ENCODE results near the gene RPS8.
A peak's percentile ranks its signal among the peaks of the same experiment; 100 is the strongest.
"Not testable (repeated sequence)": the region's sequence is repeated elsewhere in the genome, so short reads cannot be mapped to it uniquely, and the experiment has no call there.

The RPS8 gene

DNA sequence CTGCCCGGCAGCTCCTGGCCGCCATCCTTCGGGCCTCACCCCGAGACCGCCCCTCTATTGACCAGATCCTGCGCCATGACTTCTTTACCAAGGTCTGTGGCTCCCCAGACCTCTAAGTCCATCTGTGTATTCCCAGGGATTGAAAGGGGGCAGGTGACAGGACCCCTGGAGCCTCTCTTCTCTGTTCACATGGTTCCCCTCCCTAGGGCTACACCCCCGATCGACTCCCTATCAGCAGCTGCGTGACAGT is 27.6 kb downstream of the RPS8 start:
- no peak for DNase-seq (ENCODE audit: low read depth in 2 of 2)

DNA sequence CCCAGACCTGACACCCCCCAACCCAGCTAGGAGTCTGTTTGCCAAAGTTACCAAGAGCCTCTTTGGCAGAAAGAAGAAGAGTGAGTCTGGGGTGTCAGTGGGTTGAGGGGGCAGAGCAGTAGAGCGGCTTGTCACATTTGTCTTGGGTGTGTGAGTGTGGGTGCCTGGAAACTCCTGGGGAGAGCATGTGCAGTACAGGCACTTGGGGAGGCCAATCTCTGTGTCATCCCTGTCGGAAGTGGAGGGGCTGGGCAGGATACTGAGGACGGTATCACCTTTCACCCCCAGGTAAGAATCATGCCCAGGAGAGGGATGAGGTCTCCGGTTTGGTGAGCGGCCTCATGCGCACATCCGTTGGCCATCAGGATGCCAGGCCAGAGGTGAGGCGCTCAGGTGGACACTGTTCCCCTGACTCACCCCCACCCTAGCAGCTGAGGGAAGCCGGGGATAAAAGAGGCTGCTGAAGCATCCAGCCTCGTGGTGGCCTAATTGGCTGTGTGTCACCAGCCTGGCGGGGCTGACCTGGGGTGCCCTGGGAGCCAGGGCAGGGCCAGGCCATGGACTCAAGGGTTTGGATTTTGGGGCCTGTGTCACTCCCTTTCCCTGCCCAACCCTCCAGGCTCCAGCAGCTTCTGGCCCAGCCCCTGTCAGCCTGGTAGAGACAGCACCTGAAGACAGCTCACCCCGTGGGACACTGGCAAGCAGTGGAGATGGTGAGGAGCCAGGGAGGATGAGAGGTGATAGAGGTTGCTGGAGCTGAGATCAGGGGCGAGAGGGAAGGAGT is 28.2 kb downstream of the RPS8 start:
- no peak for DNase-seq (ENCODE audit: low read depth in 2 of 2)

DNA sequence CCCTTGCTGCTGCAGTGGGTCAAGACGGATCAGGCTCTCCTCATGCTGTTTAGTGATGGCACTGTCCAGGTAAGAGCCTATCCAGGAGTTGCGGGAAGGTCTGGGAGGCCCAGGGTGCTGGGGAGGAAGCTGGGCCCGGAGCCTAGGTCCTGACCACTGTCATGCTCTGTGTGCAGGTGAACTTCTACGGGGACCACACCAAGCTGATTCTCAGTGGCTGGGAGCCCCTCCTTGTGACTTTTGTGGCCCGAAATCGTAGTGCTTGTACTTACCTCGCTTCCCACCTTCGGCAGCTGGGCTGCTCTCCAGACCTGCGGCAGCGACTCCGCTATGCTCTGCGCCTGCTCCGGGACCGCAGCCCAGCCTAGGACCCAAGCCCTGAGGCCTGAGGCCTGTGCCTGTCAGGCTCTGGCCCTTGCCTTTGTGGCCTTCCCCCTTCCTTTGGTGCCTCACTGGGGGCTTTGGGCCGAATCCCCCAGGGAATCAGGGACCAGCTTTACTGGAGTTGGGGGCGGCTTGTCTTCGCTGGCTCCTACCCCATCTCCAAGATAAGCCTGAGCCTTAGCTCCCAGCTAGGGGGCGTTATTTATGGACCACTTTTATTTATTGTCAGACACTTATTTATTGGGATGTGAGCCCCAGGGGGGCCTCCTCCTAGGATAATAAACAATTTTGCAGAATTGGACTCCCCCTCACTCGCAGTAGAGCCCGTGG is 30.1 kb downstream of the RPS8 start:
- no peak for DNase-seq (ENCODE audit: low read depth in 2 of 2)

DNA sequence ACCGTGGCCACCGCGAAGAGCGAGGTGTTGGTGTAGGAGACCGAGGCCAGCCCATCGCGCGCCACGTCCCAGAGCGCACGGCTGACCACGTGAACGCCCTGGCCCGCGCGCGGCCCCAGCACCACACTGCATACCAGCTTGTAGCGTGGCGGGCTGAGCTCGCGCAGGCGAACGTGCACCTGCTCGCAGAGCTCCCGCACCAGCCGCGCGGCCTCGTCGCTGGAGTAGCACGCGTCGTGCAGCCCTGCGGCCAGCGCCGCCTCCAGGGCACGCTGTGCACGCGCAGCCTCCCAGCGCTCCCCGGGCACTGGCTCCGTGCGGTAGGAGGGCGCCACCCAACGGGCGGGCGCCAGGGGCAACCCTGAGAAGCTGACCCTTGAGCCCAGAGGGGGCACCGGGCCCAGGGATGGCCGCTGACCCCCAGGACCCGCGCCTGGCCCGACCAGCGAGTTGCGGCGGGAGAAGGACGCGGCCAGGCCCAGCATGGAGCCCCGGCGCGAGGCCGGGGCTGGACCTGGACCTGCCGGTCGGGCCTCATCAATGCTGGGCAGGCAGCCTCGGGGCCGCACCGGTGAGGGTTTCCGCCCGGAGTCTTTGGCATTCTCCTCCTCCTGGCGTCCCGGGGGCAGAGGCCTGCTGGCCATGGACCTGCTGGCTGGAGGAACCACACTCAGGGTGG is 30.8 kb downstream of the RPS8 start:
- DNase-seq (ENCODE audit: low read depth in 2 of 2), result no peak

DNA sequence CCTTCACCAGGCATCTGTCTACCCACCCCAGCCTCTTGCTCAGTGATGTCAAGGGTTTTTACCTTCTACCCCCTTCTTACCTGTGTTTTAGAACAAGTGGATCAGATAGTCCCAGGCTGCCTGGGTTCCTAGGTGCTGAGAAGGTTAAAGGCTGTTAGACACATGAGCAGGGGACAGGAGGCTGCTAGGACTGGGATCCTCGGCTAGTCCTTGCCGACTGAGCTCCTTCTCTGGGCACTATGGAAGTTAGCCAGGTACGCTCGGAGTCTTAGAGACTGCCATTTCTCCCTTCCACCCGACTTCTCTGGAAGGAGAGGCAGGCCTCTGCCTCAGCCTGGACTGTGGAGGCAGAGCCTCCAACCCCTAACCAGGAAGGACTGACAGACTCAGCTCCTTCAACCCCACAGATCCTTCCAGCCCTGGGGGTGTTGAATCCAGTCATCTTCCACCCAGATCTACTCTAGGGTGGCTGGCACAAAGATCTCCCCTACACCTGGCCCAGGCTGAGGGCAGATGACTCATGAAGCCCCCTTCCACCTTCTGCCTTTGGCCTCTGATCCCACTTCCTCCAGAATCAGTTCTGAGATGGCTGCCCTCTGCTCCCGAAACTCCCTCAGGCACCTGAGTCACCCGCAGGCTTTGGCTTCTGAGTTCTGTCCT is 31.5 kb downstream of the RPS8 start, which contains the start of gene DYNLT4:
Gene DYNLT4, minus strand, starts transcription at position 648 of the 660 bp plus-strand sequence. CDS start 683 bp downstream, outside the sequence.
- no peak for DNase-seq (ENCODE audit: low read depth in 2 of 2)

DNA sequence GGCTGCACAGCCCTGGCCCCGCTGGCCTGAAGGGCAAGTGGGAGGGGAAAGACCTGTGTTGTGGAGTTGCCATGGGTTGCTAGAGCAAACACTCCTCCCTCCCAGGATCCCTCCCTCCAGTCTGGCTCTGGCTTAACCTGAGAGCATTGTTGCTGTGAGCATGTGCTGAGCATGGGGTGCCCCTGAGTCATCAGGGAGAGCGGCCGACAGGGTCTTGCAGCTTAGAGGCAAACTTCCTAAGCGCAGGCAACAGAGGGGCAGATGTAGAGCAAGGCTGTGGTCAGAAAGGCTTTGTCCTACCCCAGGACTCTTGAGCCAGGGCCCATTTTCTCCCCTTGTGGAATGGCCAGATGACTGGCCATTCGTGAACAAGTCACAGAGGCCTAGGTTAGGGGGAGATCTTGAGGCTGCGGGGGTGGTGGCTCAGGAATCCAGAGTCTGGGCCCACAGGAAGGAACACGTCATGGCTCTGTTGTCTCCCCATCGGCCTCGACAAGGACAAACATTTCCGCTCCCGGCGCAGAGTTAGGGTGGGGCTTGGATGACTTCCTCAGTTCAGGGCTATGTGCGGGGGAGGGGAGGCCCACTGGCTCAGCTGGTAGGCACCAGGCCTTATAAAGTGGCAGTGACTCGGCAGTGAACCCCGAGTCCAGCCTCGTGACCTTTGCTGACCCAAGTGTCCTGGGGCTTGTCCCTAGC is 32.2 kb downstream of the RPS8 start:
- DNase-seq (ENCODE audit: low read depth in 2 of 2), result peak; percentile 82 to 86

DNA sequence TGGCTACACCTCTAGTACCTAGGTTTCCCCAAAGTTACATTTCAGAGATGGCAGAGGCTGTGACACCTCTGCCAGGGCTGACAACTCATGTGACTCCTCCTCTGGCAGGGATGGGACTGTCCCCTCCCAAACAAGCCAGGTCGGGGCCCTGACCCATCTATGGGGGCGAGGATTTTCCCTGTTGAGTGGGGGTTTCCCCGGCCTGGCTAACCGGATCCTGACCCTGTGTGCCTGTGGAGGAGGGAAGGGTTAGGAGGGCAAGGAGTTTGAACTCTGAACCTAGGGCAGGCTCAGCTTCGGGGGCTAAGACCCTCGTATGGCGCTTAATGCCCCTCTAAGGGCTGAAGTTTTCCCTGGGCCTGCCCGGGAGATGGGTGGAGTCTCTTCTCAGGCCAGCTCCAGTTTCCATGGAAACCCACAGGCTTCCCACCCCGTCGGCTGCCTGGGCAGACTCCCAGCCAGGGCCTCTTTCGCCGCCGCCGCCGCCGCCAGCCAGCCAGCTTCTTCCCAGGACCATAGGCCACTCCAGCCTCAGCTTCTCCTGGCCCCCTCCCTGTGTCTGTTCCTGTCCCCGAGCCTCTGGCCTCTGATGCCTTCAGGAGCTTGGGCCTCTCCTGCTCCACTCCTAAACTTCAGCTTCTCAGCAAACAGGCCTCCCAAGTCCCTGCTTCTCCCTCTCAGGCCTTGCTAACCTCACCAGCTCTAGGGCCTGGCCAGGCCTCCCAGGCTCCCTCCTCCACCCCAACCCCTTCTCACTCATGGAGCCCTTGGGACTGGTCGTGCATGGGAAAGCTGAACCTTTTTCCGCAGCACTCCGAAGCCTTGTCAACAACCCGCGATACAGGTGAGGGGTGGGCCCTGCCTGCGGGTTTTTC is 33.0 kb downstream of the RPS8 start, which contains the start of gene BTBD19:
Gene BTBD19, plus strand, starts transcription at position 461 of the 875 bp plus-strand sequence. Its CDS starts 298 bp downstream, at position 759.
- peak; percentile 66 to 68 for DNase-seq (ENCODE audit: low read depth in 2 of 2)

DNA sequence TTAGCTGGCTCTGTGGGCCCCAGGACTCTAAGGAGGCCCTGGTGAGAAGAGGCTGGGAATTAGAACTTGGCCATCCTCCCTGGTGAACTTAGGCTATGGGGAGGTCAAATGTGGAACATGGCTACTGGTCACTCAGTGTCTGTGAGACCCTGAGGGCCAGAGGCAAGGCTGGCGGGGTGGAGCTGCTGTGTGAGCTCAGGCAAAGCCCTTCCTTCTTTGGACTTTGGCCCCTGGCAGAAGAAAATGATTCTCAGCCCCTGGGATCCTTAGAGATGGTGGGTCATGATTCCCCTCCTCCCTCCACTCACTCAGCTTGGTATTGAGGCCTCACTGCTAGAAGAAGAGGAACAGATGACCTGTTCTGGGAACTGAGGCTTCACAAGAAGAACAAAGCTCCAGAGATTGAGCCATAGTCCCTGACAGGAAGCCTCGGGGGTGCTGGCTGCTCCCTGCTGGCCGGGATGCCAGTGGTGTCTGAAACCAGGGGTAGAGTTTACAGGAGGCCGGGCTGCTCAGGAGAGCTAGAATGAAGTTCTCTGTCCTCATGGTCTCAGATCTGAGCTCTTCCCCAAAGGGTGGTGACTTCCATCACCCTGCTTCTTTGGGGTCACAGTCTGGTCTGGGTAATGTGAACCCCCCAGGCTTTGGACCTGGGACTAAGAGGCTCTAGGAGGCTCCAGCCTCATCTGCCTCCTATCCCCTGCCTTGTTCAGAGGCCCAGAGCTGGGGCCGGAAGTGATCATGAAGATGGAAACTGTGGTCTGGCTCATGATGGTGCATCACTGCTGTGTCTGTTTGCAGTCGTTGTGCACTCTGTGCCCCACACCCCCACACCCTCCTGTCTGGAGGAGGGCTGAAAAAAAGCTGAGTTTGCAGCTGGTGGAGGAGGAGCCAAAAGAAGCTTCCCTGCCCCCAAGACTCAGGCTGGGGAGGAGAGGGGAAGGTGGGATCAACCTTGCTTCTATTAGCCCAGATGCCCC is 33.9 kb downstream of the RPS8 start:
- DNase-seq (ENCODE audit: low read depth in 2 of 2), result peak; percentile 72 to 84

DNA sequence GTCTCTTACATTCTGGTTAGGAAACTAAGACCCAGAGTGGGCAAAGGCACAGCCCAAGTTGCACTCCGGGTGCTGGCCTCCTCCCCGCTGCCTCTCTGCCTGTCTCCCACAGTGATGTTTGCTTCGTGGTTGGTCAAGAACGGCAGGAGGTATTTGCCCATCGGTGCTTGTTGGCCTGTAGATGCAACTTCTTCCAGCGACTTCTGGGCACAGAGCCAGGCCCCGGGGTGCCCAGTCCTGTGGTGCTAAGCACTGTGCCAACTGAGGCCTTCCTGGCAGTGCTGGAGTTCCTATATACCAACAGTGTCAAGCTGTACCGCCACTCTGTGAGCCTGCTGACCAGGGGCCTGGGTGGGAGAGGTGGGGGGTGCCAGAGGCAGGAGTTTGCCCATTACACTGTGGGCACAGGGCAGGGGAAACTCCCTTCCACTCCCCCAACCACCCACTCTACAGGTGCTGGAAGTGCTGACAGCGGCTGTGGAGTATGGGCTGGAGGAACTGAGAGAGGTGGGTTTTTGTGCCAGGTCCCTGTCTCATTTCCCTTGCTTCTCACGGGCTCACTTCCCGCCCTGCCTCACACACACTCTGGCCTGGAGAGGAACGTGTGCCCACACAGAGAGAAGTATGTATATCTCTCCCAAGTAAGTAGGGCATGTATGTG is 34.9 kb downstream of the RPS8 start:
- no peak for DNase-seq (ENCODE audit: low read depth in 2 of 2)

DNA sequence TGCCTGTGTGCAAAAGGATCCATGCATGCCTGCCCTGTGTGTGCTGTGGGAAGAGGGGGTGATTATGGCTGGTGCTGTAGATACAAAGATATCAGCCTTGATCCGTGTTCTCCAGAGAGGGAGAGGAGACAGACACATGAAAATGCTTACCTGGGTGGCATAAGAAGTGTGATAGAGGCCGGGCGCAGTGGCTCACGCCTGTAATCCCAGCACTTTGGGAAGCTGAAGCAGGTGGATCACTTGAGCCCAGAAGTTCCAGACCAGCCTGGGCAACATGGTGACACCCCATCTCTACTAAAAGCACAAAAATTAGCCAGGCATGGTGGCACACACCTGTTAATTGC is 35.4 kb downstream of the RPS8 start:
- not testable (repeated sequence) for DNase-seq (ENCODE audit: low read depth in 2 of 2)

DNA sequence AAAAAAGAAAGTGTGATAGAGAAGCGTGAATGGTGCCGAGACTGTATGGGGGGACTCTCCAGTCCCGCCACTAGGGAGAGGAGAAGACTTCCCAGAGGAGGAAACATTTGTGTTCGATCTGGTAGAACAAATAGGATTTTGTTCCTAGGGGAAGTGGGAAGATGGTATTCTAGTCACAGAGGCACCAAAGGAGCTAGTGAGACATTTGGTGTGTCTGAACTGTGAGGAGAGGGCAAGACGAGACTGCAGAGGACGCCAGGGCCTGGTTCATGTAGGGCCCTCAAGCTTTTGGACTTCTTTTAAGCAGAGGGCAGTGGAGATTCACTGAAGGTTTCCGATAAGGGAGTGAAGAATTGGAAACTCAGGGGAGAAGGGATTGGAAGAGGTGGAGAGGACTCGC is 35.9 kb downstream of the RPS8 start:
- DNase-seq (ENCODE audit: low read depth in 2 of 2), result no peak

DNA sequence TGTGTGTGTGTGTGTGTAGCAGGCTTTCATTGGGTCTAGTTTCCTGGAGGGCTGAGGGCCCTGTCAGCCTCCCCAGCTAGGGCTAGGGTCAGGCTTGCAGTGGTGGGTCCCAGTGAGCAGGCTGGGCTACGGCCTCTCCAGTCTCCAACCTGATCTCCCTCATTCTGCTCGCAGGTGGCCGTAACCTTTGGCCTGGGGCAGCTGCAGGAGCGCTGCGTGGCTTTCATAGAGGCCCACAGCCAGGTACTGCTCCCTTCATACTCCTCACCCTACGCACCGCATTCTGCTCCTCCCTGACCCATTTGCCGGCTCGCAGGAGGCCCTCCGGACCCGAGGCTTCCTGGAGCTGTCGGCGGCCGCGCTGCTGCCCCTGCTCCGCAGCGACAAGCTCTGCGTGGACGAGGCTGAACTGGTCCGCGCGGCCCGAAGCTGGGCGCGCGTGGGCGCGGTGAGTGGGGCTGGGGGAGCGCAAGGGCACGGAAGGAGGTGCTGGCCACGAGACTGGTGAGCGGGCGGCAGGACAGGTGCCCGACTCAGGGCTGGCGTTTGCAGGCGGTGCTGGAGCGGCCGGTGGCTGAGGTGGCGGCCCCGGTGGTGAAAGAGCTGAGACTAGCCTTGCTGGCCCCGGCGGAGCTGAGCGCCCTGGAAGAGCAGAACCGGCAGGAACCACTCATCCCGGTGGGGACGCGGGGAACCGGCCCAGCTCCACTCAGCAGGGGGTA is 37.6 kb downstream of the RPS8 start:
- no peak for DNase-seq (ENCODE audit: low read depth in 2 of 2)

DNA sequence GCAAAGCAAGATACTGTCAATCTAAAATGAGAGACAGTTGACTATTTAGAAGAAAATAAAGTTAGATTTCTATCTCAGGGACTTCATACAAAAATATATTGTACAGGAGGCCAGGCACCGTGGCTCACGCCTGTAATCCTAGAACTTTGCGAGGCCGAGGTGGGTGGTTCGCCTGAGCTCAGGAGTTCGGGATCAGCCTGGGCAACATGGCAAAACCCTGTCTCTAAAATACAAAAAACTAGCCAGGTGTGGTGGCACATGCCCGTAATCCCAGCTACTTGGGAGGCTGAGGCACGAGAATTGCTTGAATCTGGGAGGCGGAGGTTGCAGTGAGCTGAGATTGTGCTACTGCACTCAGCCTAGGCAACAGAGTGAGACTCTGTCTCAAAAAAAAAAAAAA is 40.6 kb downstream of the RPS8 start:
- DNase-seq (ENCODE audit: low read depth in 2 of 2), result not testable (repeated sequence)

DNA sequence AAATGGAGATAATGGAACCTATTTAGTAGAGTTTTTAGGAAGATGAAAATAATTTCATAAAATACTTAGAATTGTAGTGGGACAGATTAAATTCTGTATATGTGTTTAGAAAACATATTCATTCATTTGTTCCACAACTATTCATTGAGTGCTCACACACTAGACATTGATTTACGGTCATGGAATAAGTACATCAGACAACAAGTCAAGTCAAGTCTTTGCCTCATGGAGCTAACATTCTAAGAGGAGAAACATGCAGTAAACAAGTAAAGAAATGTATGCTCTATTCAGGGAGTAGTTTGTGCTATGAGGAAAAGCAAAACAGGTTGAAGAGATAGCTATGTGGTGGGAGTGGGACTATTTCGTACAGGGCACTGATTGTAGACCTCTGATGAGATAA is 42.0 kb downstream of the RPS8 start:
- DNase-seq (ENCODE audit: low read depth in 2 of 2), result no peak

DNA sequence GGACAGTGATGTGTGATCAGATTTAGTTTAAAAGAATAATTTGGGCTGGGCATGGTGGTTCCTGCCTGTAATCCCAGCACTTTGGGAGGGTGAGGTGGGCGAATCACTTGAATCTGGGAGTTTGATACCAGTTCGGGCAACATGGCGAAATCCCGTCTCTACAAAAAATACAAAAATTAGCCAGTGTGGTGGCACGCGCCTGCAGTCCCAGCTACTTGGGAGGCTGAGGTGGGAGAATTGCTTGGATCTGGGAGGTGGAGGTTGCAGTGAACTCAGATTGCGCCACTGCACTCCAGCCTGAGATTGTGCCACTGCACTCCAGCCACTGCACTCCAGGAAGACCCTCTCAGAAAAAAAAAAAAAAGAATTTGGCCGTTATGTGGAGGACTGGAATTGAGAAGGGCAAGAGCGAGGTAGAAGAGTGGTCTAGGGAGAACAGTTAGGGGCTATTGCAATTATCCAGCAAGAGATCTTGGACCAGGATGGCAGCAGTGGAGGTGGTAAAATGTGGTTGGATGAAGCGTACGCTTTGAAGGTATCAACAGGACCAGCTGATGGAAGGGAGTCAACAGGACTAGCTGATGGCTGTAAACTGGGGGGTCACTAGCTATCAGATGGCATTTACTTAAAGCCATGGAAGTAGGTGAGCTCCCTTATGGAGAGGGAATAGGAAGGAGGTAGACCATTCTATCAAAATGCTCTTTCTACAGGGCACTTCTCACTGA is 42.6 kb downstream of the RPS8 start:
- no peak for DNase-seq (ENCODE audit: low read depth in 2 of 2)

DNA sequence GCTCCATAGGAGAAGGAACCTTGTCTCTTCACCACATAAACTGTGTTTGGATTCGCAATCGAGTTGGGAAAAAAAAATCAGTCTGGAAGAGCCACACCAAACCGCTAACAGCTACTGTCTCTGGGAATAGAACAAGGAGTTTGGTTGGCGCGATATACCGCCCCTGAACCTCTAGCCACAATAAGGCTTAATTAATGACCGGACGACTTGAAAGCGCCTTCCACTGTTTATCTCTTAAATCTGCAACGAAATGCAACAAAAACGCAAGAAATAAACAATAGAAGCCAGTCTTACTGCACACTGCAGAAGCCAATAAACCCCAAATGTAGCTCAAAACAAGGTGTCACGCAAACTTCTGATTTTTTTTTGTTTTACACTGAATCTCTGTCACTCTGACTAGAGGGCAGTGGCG is 43.9 kb downstream of the RPS8 start:
- no peak for DNase-seq (ENCODE audit: low read depth in 2 of 2)

DNA sequence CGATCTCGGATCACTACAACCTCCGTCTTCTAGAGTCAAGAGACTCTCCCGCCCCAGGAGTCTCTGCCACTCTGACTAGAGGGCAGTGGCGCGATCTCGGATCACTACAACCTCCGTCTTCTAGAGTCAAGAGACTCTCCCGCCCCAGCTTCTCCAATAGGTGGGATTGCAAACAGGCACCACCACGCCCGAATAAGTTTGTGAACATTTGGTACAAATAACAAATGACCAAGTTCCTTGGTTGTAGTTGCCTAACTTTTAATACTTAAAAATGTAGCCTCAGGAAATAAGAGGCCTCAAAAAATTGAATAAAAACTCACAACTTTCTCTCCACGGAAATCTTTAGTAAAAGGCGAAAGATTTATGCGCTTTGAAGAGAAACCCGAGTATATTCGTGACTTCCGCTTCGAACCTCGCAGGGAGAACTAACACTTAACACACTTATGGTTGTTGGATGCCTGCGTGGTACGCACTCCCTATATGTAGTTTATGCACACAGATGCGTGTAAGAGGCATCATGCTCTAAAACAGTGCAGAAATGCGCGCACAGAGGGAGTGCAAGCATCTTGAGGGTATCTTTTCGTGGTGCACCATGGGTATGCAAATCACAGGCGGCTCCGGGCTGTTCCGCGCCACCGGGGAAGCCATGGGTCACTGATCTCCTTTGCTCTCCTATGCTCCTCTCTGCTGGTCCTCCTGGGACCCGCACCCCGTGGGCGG is 44.4 kb downstream of the RPS8 start:
- peak; percentile 69 to 75 for DNase-seq (ENCODE audit: low read depth in 2 of 2)

Measured in stimulated activated CD8-positive, alpha-beta memory T cell treated with anti-CD3 and anti-CD28 coated beads, Interleukin-2, amount 100 ng/mL, for 48 hours (primary cell).